GM21576 (cell line): ENCODE data around the gene NCAM2.

Experiments
- ATAC-seq: cut with Tn5 transposase; IDR thresholded peaks from one replicate; pipeline ENCODE4 v1.9.1; 2021; ENCODE audit warnings: mild to moderate bottlenecking, moderate library complexity; ENCODE audit not compliant: unreplicated experiment

NCAM2 gene

DNA sequence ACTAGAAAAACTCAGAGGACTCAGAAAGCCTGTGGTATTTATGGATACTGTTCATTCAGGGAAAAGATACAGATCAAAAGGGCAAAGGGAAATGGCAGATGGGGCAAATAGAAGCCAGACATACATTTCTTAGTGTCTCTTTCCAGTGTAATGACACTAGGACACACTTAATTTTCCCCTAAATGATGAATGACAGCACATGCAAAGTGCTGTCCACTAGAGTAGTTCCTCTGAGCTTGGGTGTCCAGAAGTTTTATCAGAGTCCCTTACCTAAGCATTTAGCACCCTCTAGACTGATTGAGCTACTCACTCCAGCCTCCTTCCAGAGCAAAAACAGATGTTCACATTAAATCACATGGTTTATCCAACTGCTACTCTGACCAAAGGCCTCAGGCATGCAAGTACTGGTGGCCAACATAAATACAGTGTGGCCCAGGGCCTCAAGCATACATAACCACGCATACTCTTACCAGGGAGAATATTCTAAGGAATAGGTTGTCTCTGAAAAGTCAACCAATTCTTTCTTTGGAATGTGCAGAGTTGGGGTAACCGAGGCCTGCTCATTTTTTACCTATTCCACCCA lies 166.9 kb downstream of the NCAM2 start:
- no peak for ATAC-seq

DNA sequence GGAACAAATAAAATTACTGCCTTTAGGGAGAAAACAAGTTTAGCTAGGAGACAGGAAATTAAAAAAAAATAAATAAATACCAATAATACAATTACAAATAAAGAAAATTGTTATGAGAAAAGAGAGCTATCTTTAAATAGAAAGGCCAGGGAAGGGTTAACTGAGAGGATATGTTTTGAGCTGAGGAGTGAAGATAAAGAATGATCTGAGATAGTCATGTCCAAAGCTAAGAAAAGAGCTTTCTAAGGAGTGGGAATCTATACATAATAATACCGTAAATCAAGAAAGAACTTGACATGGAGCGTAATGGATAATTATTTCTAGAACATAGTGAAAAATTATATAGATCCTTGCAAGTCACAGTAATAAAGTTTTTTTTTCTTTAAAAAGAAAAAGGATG lies 176.5 kb downstream of the NCAM2 start:
- no peak for ATAC-seq

- ATAC-seq, result no peak
Observed at GRCh38 chr21:21175798-21176334, 177.7 kb downstream of the NCAM2 start.

DNA sequence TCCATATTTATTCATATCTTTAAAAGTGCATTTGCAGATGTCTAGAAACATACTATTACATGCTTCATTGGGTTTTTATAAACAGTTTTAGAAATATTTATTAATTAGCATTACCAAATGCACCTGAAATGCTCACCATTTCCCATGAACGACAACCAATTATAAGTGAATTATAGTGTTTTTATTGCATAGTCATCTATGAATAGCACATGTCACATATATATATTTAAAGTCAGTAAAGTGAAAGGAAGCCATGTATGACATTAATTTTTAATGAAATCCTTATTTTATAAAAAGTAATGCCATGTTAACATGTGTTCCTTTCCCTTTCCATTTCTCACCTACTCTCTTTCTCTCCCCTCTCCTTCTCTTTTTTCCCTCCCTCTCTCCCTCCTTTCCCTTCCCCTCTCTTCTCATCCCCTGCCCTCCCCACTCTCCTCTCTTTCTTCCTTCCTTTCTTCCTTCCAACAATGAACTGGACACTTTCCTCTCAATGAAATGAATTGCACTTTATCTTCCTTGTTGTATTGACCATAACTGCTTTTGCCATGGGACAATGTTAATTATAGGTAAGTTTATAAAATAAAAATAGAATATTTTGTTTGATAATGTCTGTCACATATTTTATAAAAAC lies 179.3 kb downstream of the NCAM2 start:
- ATAC-seq, result no peak

- no peak for ATAC-seq
Observed at GRCh38 chr21:21179619-21180298, 181.6 kb downstream of the NCAM2 start.

DNA sequence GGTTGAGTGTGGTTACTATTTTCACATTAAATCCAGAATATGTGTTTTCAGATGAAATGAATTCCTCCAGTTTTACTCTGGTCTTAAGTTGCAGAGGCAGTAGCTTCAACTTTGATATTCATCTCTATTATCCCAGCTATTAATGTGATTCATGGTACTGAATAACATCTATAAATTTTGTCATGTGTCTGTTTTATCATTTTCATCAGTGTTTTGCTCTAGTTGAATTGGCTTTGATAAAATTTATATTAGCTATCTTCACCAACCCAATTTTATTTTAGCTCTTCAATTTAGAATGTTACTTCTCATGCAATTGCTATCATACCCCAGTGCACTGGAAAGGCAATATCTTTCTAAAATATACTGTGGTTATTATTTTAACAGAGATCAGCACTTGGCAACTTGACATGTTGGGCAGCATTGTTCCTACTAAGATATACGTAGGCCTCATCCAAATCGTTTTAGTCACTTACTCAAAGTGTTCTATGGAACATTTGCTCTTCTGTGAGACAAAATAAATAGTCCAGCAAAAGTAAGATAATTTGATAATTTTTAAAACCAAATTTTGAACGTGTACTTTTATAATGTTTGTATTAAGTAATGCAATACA lies 184.3 kb downstream of the NCAM2 start:
- no peak for ATAC-seq

GRCh38 chr21:21183092-21183491 lies 184.9 kb downstream of the NCAM2 start:
- no peak for ATAC-seq

GRCh38 chr21:21184771-21185528 lies 186.7 kb downstream of the NCAM2 start:
- ATAC-seq, result no peak

DNA sequence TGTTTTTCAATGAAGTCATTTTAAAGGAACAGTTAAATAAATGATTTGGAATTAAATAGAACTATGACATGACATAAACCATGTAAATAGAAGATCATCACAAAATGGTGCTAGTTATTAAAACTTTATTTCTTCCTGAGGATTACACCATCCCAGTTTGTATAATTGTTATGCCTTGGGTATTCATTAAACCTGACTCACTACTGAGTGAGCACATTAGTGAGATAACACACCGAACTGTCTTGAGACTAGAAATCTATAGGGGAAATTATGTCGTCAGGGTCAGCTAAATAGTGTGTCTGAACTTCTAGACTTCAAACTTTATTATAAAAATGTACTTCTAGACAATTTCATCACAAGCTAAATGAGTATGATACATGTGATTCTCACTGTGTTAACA lies 189.4 kb downstream of the NCAM2 start:
- ATAC-seq, result no peak

DNA sequence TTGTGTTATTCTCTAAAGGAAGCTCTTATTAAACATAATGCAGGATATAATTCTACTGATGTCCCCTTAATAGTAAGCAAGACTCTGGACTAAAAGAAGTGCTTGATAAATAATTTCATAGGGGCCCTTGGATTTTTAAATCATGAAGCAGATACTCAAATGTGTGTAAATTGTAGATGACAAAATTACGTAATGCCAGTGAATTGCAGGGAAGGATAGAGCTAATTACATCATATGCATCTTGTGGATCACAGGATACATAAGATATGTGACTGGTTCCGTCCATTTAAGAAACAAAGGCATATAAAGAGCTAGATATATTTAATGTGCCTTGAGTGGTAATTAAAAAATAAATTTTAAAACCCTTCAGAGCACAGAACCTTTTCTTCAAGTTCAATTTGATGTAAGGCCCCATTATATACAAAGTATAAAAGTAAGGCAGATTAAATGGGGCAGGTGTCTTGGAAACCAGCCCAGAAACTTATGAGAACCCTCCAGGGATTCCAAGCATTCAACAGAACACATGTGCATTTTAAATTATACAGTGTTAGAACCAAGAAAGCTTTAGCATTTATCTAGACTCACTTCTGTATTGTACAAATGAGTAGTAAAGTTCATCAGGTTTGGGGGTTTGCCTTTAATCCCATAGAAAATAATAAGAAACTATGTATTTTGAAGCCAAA lies 190.4 kb downstream of the NCAM2 start:
- no peak for ATAC-seq

DNA sequence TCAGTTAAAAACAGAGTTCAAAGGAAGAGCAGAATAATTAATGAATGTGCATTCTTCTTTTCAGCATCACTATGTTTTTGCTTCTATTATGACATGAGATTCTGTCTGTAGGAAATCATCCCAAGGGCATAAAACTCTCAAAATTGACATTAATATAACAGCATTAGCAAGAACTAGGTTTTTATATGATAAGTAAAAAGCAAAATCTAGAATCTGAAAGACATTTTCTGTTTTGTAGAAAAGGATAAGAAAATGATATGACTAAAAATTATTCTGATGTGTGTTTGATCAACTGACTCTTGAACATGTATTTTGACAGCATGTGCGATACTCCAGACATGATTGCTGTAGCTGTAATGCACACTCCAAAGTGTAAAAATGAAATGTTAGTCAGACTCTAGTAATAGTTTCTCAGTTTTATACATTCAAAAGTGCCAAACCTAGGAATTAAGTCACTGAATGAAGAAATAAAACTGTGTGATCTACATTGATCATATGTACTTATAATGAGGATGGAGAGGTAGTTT lies 197.3 kb downstream of the NCAM2 start:
- no peak for ATAC-seq

- ATAC-seq, result no peak
Observed at GRCh38 chr21:21196087-21196486, 197.9 kb downstream of the NCAM2 start.

GRCh38 chr21:21196848-21197247 lies 198.6 kb downstream of the NCAM2 start:
- no peak for ATAC-seq

DNA sequence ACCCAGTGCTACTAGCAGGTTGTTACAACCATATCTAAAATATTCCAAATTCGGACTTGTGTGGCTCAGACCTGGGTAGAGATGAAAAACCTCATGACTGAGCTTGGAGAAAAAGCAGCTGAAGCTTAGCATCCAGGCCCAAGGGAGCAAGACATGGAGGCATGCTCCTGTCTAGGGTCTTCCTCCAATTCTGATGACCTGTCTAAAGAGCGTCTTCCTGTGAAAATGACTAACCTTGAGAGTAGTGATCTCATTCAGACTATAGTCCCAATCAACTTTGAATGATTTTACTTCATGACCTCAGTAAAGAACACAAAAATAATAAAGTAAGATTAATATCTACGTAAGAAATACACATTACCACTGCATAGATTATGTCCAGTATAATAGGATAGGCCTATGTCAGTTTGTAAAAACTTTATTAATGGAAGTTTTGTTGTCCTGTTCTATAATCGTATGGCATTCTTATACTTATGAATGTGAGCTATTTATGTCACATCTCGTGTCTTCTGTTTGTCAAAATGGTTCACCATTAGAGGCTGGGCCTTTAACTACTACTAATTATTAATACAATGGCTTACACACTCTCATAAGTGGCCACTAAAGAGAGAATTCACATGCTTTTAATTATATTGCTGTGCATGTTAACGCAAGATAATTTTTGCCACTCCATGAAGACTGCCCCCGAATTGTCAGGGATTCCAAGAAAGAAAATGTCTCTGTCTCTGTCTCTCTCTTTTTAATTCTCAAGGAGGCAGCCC lies 201.3 kb downstream of the NCAM2 start:
- ATAC-seq, result no peak

DNA sequence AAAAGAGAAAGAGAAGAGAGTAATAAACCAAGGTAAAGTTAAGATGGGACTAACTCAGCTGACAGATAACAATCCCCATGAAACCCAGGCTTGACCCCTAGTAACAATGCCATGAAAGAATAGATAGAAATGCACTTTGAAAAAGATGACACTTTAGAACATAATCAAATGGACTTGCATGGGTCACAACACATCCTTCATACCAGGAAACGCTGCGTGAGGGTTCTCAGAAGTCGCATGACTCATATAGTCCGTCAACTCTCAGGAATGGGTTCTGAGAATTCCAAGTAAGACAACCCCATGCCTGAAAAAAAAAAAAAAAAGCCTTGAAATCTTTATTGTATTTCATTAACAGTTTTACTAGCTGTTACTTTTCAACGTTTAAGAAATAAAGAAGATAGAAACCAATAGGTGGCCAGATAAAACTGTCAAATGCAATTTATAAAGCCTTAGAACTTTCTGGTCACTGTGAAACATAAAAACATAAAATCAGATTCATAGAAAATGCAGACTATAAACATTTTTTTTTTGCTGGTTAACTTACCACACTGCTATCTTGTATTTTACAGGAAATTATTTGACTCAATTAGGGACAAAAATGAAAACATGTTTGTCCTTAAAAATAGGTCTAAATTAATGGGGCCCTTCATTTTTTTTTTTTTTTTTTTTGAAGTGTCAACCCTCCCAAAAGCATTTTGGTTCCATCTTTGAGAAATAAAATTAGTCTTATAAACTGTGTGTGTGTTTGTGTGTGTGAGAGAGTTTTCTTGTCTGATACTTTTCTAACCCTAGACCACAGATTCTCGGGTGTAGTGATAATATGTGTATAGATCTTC lies 202.1 kb downstream of the NCAM2 start:
- ATAC-seq, result no peak

- no peak for ATAC-seq
Observed at GRCh38 chr21:21200939-21201615, 202.9 kb downstream of the NCAM2 start.

GRCh38 chr21:21203822-21204339 lies 205.7 kb downstream of the NCAM2 start:
- no peak for ATAC-seq
